ENCODE data around the gene LMNTD2.

Gene LMNTD2

GRCh38 chr11:587978-588380 is 27.4 kb upstream of the LMNTD2 start:
- Histone ChIP-seq H3F3A (ENCODE audit: insufficient read depth, low read length) (no peaks in the 10 kb centered on the region), H3K4me1 (ENCODE audit: insufficient read depth, low read length, severe bottlenecking) (no peaks in the 10 kb centered on the region), H3K9ac (ENCODE audit: low read length) (no peak overlapping the region), H3K27me3 (ENCODE audit: insufficient read depth, low read length) (no peaks in the 10 kb centered on the region), H3K9me3 (ENCODE audit: low read length) (no peaks in the 10 kb centered on the region), H2AFZ (ENCODE audit: low read length) (no peak overlapping the region), H3K36me3 (ENCODE audit: insufficient read depth, low read length) (peaks cover 80% of the 10 kb centered on the region), H3K9me2 (ENCODE audit: low read depth, low read length) (no peaks in the 10 kb centered on the region), H3K79me2 (ENCODE audit: insufficient read depth, low read length) (no peaks in the 10 kb centered on the region), H3K4me2 (ENCODE audit: low read length) (no peak overlapping the region), H3K27ac (ENCODE audit: low read depth, low read length, poor library complexity, severe bottlenecking) (no peak overlapping the region), H3K4me3 (ENCODE audit: low read depth, low read length, poor library complexity, severe bottlenecking) (no peak overlapping the region), H4K20me1 (ENCODE audit: insufficient read depth, low read length) (no peaks in the 10 kb centered on the region)
- TF ChIP-seq CTCF (IDR thresholded peaks at IDR 0.05; ENCODE audit: low read length) (no peak), EZH2 (IDR thresholded peaks at IDR 0.05; ENCODE audit: borderline replicate concordance, low read length) (no peak)

DNA sequence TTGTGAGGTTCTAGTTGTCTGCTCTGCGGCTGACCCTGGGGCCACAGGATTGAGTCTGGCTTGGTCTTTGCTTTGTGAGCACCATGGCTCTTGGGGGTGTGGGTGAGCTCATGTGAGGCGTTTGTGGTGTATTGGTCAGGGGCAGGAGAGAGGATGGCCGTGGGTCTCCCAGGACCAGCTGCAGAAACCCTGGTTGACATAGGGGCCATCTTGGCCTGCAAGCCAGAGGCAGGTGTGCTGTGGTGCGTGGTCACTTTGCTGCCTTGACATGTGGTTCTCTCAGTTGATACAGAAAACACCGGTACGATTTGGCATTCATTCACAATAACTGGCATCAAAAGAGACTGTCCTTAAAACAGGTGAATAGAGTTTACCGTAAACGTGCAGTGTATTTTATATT is 27.0 kb upstream of the LMNTD2 start:
- no peaks in the 10 kb centered on the region for H3K9me2 ChIP-seq (ENCODE audit: low read depth, low read length)
- no peak overlapping the region for H3K9ac ChIP-seq (ENCODE audit: low read length)
- no peaks in the 10 kb centered on the region for H4K20me1 ChIP-seq (ENCODE audit: insufficient read depth, low read length)
- no peaks in the 10 kb centered on the region for H3K79me2 ChIP-seq (ENCODE audit: insufficient read depth, low read length)
- no peak overlapping the region for H3K4me3 ChIP-seq (ENCODE audit: low read depth, low read length, poor library complexity, severe bottlenecking)
- H3K27me3 ChIP-seq (ENCODE audit: insufficient read depth, low read length): no peaks in the 10 kb centered on the region
- TF ChIP-seq CTCF (IDR thresholded peaks at IDR 0.05; ENCODE audit: low read length) (no peak), EZH2 (IDR thresholded peaks at IDR 0.05; ENCODE audit: borderline replicate concordance, low read length) (no peak)
- H3K4me2 ChIP-seq (ENCODE audit: low read length): no peak overlapping the region
- H3K4me1 ChIP-seq (ENCODE audit: insufficient read depth, low read length, severe bottlenecking): no peaks in the 10 kb centered on the region
- no peak overlapping the region for H3K27ac ChIP-seq (ENCODE audit: low read depth, low read length, poor library complexity, severe bottlenecking)
- H2AFZ ChIP-seq (ENCODE audit: low read length): no peak overlapping the region
- H3K36me3 ChIP-seq (ENCODE audit: insufficient read depth, low read length): peaks cover 79% of the 10 kb centered on the region
- no peaks in the 10 kb centered on the region for H3F3A ChIP-seq (ENCODE audit: insufficient read depth, low read length)
- H3K9me3 ChIP-seq (ENCODE audit: low read length): no peaks in the 10 kb centered on the region

DNA sequence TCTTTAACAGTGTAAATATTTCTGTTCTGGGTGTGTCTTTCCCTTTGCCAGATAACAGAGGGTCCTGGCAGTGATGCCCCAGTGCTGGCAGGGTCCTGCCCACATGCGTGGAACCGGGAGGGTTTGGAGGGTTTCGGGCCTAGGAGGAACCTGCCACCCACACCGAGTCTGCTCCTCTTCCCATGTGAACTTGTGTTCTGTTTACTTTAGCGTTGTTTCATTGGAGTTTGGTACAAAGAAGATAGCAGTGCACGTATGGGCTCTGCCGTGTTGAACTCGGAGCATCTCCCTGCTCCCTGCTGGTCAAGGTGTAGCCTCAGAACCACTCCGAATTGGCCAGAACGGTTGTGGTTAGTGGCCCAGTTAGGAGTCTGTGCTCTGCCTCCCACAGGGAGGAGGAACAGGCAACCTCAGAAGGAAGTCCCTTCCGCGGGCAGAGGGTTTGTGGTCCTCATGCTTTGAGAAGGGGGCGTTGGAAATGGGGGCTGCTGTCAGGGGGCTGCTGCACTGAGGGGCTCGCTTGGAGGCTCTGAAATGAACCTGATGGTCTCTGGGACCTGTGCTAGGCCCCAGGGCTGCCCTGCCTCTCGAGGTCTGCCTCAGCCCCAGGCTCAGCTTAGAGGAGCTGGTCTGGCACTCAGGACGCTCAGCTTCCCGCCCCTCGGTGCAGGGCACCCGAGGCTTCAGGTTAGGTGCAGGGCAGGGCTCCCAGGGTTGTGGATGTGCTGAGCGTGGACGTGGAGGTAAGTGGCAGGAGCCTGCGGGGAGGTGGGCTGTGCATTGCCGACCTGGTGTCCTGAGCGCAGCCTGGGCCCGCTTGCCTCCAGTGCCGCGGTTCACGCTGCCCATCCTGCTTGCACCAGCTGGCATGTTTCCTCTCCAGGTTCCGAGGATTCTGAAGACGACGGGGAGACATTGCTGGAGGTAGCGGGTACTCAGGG is 26.1 kb upstream of the LMNTD2 start:
- Histone ChIP-seq H3K4me1 (ENCODE audit: insufficient read depth, low read length, severe bottlenecking) (no peaks in the 10 kb centered on the region), H3K4me3 (ENCODE audit: low read depth, low read length, poor library complexity, severe bottlenecking) (no peak overlapping the region), H2AFZ (ENCODE audit: low read length) (no peak overlapping the region), H3F3A (ENCODE audit: insufficient read depth, low read length) (no peaks in the 10 kb centered on the region), H3K36me3 (ENCODE audit: insufficient read depth, low read length) (peaks cover 80% of the 10 kb centered on the region), H3K9ac (ENCODE audit: low read length) (no peak overlapping the region), H3K79me2 (ENCODE audit: insufficient read depth, low read length) (peaks cover 1% of the 10 kb centered on the region), H3K9me3 (ENCODE audit: low read length) (no peaks in the 10 kb centered on the region), H3K27me3 (ENCODE audit: insufficient read depth, low read length) (no peaks in the 10 kb centered on the region), H3K27ac (ENCODE audit: low read depth, low read length, poor library complexity, severe bottlenecking) (no peak overlapping the region), H3K9me2 (ENCODE audit: low read depth, low read length) (no peaks in the 10 kb centered on the region), H4K20me1 (ENCODE audit: insufficient read depth, low read length) (no peaks in the 10 kb centered on the region), H3K4me2 (ENCODE audit: low read length) (no peak overlapping the region)
- TF ChIP-seq EZH2 (IDR thresholded peaks at IDR 0.05; ENCODE audit: borderline replicate concordance, low read length) (no peak), CTCF (IDR thresholded peaks at IDR 0.05; ENCODE audit: low read length) (no peak)
